K562 (cell line): ENCODE measurements around the gene ADGRA1. TPM values are rescaled to one million over a fixed set of nuclear protein-coding genes. Genes with fewer than 3 reads are reported as not detected.

ENCODE experiments used
- ATAC-seq: fragments of 200-7000 bp; cut with Tn5 transposase; 3 replicates; pipeline ENCODE4 v1.9.1; 2020; ENCODE audit warnings: moderate library complexity
- BruUV-seq: library from RNA; stranded (reverse); fragments of 400-500 nt; replicated peaks from 2 replicates; lab custom pipeline; 2021; lab: Mats Ljungman, UMichigan
- CTCF ChIA-PET: fragments of 300-600 bp; formaldehyde crosslinking; extraction: SDS; loops from one replicate; lab custom pipeline; 2021; ENCODE audit warnings: low intra/inter-chr PET ratio; lab: Yijun Ruan, JAX
- POLR2A ChIA-PET: fragments of 300-600, 350-650 bp; sonication (Branson Sonifier 250); formaldehyde crosslinking; extraction: SDS; loops from one replicate; lab custom pipeline; 2021; ENCODE audit warnings: antibody characterized with exemption, inconsistent platforms; lab: Yijun Ruan, JAX
- DNase-seq, 4 experiments: peaks; one replicate each; pipeline versions ENCODE4 v3.0.0 to v3.0.0-alpha.2; 2011 to 2018; ENCODE audit warnings: low spot score in 3 of 4, mixed read lengths in 3 of 4; ENCODE audit errors: extremely low read depth in 1 of 4
- FAIRE-seq: peaks from 2 replicates; lab custom pipeline; 2011; peaks lifted over from hg19 to GRCh38; lab: Jason Lieb, UNC
- H2AFZ ChIP-seq: 2 replicates; pipeline ENCODE4 v1.6.0; 2011; ENCODE audit warnings: low read depth, low read length, control low read depth, inconsistent platforms
- H3K27ac ChIP-seq: fragments of 200-600 bp; 3 replicates; pipeline ENCODE4 v1.8.0; 2011; ENCODE audit warnings: low read depth, mild to moderate bottlenecking, control low read depth, inconsistent platforms, low read length, moderate library complexity, mixed read lengths; ENCODE audit errors: extremely low read depth
- H3K27me3 ChIP-seq, 2 experiments: fragments of 300-600 bp in 1 of 2; 2 replicates in 1 of 2; 3 replicates in 1 of 2; pipeline versions ENCODE4 v1.6.0 to v1.8.0; 2011; ENCODE audit warnings: inconsistent platforms in 2 of 2, low read length in 2 of 2, mild to moderate bottlenecking in 1 of 2, mixed read lengths in 1 of 2, moderate library complexity in 1 of 2; ENCODE audit not compliant: control insufficient read depth in 2 of 2, insufficient read depth in 2 of 2
- H3K36me3 ChIP-seq: fragments of 300-600 bp; 3 replicates; pipeline ENCODE4 v1.8.0; 2011; ENCODE audit warnings: mild to moderate bottlenecking, low read length, inconsistent platforms; ENCODE audit not compliant: control insufficient read depth, insufficient read depth
- H3K4me1 ChIP-seq, 2 experiments: fragments of 200-600 bp in 1 of 2; replicated peaks in 1 of 2; 2 replicates in 1 of 2; 3 replicates in 1 of 2; pipeline versions ENCODE4 v1.5.1 to v1.8.0; 2011; ENCODE audit warnings: inconsistent platforms in 2 of 2, low read length in 2 of 2, mild to moderate bottlenecking in 1 of 2, mixed read lengths in 1 of 2, moderate library complexity in 1 of 2; ENCODE audit not compliant: control insufficient read depth in 2 of 2, insufficient read depth in 2 of 2
- H3K4me2 ChIP-seq: 2 replicates; pipeline ENCODE4 v1.6.1; 2011; ENCODE audit warnings: low read length, control low read depth, inconsistent platforms, mixed read lengths; ENCODE audit not compliant: insufficient read depth
- H3K4me3 ChIP-seq: fragments of 200-600 bp; sonication (generic), shearing (Covaris generic); 2 replicates; pipeline ENCODE4 v1.5.1; 2016; ENCODE audit warnings: control low read depth, inconsistent platforms
- H3K79me2 ChIP-seq: fragments of 200-600 bp; 3 replicates; pipeline ENCODE4 v1.8.0; 2011; ENCODE audit warnings: low read length, inconsistent platforms; ENCODE audit not compliant: control insufficient read depth, insufficient read depth
- H3K9ac ChIP-seq, 2 experiments: 2 replicates each; pipeline versions ENCODE4 v1.6.0 to v1.6.1; 2011; ENCODE audit warnings: low read depth in 2 of 2, low read length in 2 of 2, control low read depth in 1 of 2, inconsistent platforms in 1 of 2, mild to moderate bottlenecking in 1 of 2, mixed read lengths in 1 of 2; ENCODE audit not compliant: insufficient read depth in 1 of 2
- H3K9me1 ChIP-seq: one replicate; pipeline ENCODE4 v1.6.0; 2011; ENCODE audit warnings: inconsistent platforms, mild to moderate bottlenecking, low read length, moderate library complexity; ENCODE audit not compliant: control insufficient read depth, insufficient read depth
- H3K9me3 ChIP-seq: replicated peaks from 2 replicates; pipeline ENCODE4 v1.5.1; 2011; ENCODE audit warnings: low read depth, low read length, inconsistent platforms; ENCODE audit not compliant: control insufficient read depth, insufficient read depth
- H4K20me1 ChIP-seq: replicated peaks from 2 replicates; pipeline ENCODE4 v1.6.1; 2011; ENCODE audit warnings: low read length, inconsistent platforms, mixed read lengths; ENCODE audit not compliant: control insufficient read depth, insufficient read depth
- RBM25 ChIP-seq: fragments of 200-400 bp; formaldehyde crosslinking; IDR thresholded peaks from 2 replicates; pipeline ENCODE4 v1.6.1; 2018; ENCODE audit warnings: low read length, low read depth, moderate library complexity; ENCODE audit not compliant: severe bottlenecking
- TFAP4 ChIP-seq: sonication (generic); formaldehyde crosslinking; IDR thresholded peaks from 2 replicates; pipeline ENCODE4 v1.8.0; 2022; ENCODE audit warnings: missing genetic modification reagents, mild to moderate bottlenecking, moderate library complexity, borderline replicate concordance
- ZNF175 ChIP-seq: fragments of 200-800 bp; sonication (Bioruptor generic); IDR thresholded peaks from 2 replicates; pipeline ENCODE4 v1.6.1; 2016; ENCODE audit warnings: low read depth, mild to moderate bottlenecking, missing genetic modification characterization, missing compliant biosample characterization
- ZNF224 ChIP-seq: sonication (generic); formaldehyde crosslinking; IDR thresholded peaks from 2 replicates; pipeline ENCODE4 v1.8.0; 2022; ENCODE audit warnings: mild to moderate bottlenecking, missing genetic modification reagents
- ZNF395 ChIP-seq: fragments of 200-800 bp; sonication (Bioruptor generic); IDR thresholded peaks from 2 replicates; pipeline ENCODE4 v1.6.1; 2017; ENCODE audit warnings: missing genetic modification characterization, missing compliant biosample characterization
- WGBS: fragments of 100-300 bp; shearing (Covaris generic); methylation state at CpG from one replicate; pipeline ENCODE4 v1.1.6; 2016; ENCODE audit warnings: low coverage, mixed read lengths; ENCODE audit not compliant: insufficient coverage; ENCODE audit errors: missing lambda C conversion rate; 5-methylcytosine and 5-hydroxymethylcytosine counted together
- in situ Hi-C: fragments of 300-500 bp; cut with MboI; formaldehyde crosslinking; loops from 4 replicates; pipeline ENCODE4 v1.15.0; 2018; ENCODE audit warnings: inconsistent platforms, mixed read lengths
- intact Hi-C: fragments of 100-400 bp; cut with micrococcal nuclease; formaldehyde crosslinking; loops from 2 replicates; pipeline ENCODE4 v1.14.2; 2022
- polyA plus RNA-seq, 8 experiments: library from polyadenylated mRNA; depleted of rRNA in 4 of 8; stranded (reverse) in 5 of 8; unstranded in 3 of 8; fragments of >200 nt; fragmentation: Nextera tagmentation in 2 of 8; fragmentation: Illumina TruSeq in 1 of 8; extraction: Ambion mirVana in 2 of 8; extraction: Trizol in 1 of 8; gene quantifications; 2 replicates each; pipeline versions ENCODE4 v1.2.1 to v1.2.3, GENCODE V29; 2011 to 2014; ENCODE audit warnings: inconsistent platforms in 1 of 8, missing spikeins in 1 of 8
- total RNA-seq, 7 experiments: library from RNA; depleted of rRNA in 6 of 7; stranded (reverse); fragments of >200 nt in 6 of 7; fragmentation: Illumina TruSeq in 2 of 7; extraction: Trizol in 2 of 7; gene quantifications; 2 replicates each; pipeline versions ENCODE4 v1.2.1 to v1.2.3, GENCODE V29; 2011 to 2021; ENCODE audit warnings: low replicate concordance in 1 of 7
- TF ChIP-seq, protein P1 (sequence below), 2 experiments: fragments of 450-650 bp in 1 of 2; sonication (generic) in 1 of 2; formaldehyde crosslinking in 1 of 2; IDR thresholded peaks; 2 replicates each; pipeline versions ENCODE4 v1.7.1 to v1.9.0; 2016 to 2022; ENCODE audit warnings: inconsistent platforms in 1 of 2, mild to moderate bottlenecking in 1 of 2, missing genetic modification reagents in 1 of 2

The ADGRA1 gene
- total and polyA plus RNA-seq, 9 of the 15 experiments (the other 6 are each of a cell fraction or from before 2014, with no cell fraction given): not detected

GRCh38 chr10:133164816-133165555 is 77.3 kb downstream of the ADGRA1 start:
- TF ChIP-seq, protein P1, sequence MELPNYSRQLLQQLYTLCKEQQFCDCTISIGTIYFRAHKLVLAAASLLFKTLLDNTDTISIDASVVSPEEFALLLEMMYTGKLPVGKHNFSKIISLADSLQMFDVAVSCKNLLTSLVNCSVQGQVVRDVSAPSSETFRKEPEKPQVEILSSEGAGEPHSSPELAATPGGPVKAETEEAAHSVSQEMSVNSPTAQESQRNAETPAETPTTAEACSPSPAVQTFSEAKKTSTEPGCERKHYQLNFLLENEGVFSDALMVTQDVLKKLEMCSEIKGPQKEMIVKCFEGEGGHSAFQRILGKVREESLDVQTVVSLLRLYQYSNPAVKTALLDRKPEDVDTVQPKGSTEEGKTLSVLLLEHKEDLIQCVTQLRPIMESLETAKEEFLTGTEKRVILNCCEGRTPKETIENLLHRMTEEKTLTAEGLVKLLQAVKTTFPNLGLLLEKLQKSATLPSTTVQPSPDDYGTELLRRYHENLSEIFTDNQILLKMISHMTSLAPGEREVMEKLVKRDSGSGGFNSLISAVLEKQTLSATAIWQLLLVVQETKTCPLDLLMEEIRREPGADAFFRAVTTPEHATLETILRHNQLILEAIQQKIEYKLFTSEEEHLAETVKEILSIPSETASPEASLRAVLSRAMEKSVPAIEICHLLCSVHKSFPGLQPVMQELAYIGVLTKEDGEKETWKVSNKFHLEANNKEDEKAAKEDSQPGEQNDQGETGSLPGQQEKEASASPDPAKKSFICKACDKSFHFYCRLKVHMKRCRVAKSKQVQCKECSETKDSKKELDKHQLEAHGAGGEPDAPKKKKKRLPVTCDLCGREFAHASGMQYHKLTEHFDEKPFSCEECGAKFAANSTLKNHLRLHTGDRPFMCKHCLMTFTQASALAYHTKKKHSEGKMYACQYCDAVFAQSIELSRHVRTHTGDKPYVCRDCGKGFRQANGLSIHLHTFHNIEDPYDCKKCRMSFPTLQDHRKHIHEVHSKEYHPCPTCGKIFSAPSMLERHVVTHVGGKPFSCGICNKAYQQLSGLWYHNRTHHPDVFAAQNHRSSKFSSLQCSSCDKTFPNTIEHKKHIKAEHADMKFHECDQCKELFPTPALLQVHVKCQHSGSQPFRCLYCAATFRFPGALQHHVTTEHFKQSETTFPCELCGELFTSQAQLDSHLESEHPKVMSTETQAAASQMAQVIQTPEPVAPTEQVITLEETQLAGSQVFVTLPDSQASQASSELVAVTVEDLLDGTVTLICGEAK (IDR thresholded peaks at IDR 0.05): no peak
- TF ChIP-seq, protein P1 (CRISPR knock-in tag; IDR thresholded peaks at IDR 0.05): no peak
- TF ChIP-seq ZNF224: no peak
- no peak for TF ChIP-seq RBM25
- TF ChIP-seq ZNF175: no peak
- no peak for TF ChIP-seq TFAP4 (CRISPR knock-in tag)
- TF ChIP-seq ZNF395 (CRISPR knock-in tag): no peak
- no peak for ATAC-seq
- Histone ChIP-seq H3K9me3 (no peaks in the 10 kb centered on the region), H3K36me3 (no peaks in the 10 kb centered on the region), H2AFZ (no peak overlapping the region), H3K4me1 (peaks cover 0 to 42% of the 10 kb centered on the region in 2 experiments; a peak in 3 of 5 replicates), H3K27me3 (peaks cover 3 to 73% of the 10 kb centered on the region in 2 experiments; a peak in 2 of 5 replicates), H3K9me1 (no peaks in the 10 kb centered on the region), H3K4me3 (no peak overlapping the region), H3K79me2 (no peaks in the 10 kb centered on the region), H3K4me2 (no peak overlapping the region), H3K27ac (no peak overlapping the region), H3K9ac (no peak overlapping the region), H4K20me1 (no peaks in the 10 kb centered on the region)
- intact Hi-C loops: no loop called here
- in situ Hi-C loops: no loop called here
- 3% methylated on average over 15 of the region's 26 CpGs for WGBS
- no peak for DNase-seq
- no peak for FAIRE-seq
- no TSS peak for BruUV-seq
- ChIA-PET CTCF (no interaction called here), POLR2A (interaction anchor here (0.6 kb wide), 2 partner anchors 17 to 62 kb away, joined by 3 to 5 read pairs; no protein-coding TSS in a partner anchor)
